SK-N-SH (cell line): ENCODE results near the gene MED15. TPM values are rescaled to one million over a fixed set of nuclear protein-coding genes. Genes with fewer than 3 reads are reported as not detected.

Source experiments
- CTCF ChIA-PET: fragments of 300-600, 350-600 bp; formaldehyde crosslinking; extraction: SDS; loops from one replicate; lab custom pipeline; 2021; lab: Yijun Ruan, JAX
- POLR2A ChIA-PET: fragments of 350-600 bp; sonication (Branson Sonifier 250); formaldehyde crosslinking; extraction: SDS; loops from one replicate; lab custom pipeline; 2020; ENCODE audit warnings: antibody characterized with exemption, inconsistent platforms; lab: Yijun Ruan, JAX
- DNase-seq: peaks from one replicate; pipeline ENCODE4 v3.0.0; 2012
- H2AFZ ChIP-seq: fragments of 200-600 bp; sonication (generic); 2 replicates; pipeline ENCODE4 v1.8.1; 2016; ENCODE audit warnings: antibody characterized with exemption, mild to moderate bottlenecking, low read depth
- H3F3A ChIP-seq: fragments of 200-600 bp; sonication (generic); replicated peaks from 2 replicates; pipeline ENCODE3; 2016; ENCODE audit warnings: antibody characterized with exemption, mild to moderate bottlenecking; ENCODE audit not compliant: insufficient read depth
- H3K27ac ChIP-seq, 2 experiments: fragments of 200-500 bp in 1 of 2; fragments of 200-600 bp in 1 of 2; sonication (Bioruptor generic) in 1 of 2; sonication (generic), shearing (Covaris generic) in 1 of 2; 2 replicates each; pipeline versions ENCODE4 v1.5.1 to v1.6.1; 2014 to 2016; ENCODE audit warnings: low read depth in 2 of 2, inconsistent platforms in 1 of 2, low read length in 1 of 2, mild to moderate bottlenecking in 1 of 2, mixed read lengths in 1 of 2
- H3K27me3 ChIP-seq: fragments of 200-600 bp; sonication (generic), shearing (Covaris generic); 2 replicates; pipeline ENCODE4 v1.6.1; 2016; ENCODE audit warnings: mixed run types; ENCODE audit not compliant: insufficient read depth
- H3K36me3 ChIP-seq, 2 experiments: fragments of 200-500 bp in 1 of 2; fragments of 200-600 bp in 1 of 2; sonication (Bioruptor generic) in 1 of 2; sonication (generic) in 1 of 2; replicated peaks in 1 of 2; 2 replicates each; pipeline versions ENCODE3 to v1.5.1; 2014 to 2016; ENCODE audit warnings: low read length in 1 of 2, mild to moderate bottlenecking in 1 of 2; ENCODE audit not compliant: insufficient read depth in 2 of 2, control insufficient read depth in 1 of 2
- H3K4me1 ChIP-seq, 2 experiments: fragments of 200-500 bp in 1 of 2; fragments of 200-600 bp in 1 of 2; sonication (Bioruptor generic) in 1 of 2; sonication (generic), shearing (Covaris generic) in 1 of 2; 2 replicates each; pipeline versions ENCODE4 v1.5.1 to v1.6.1; 2014 to 2016; ENCODE audit warnings: low read depth in 1 of 2, low read length in 1 of 2, mixed run types in 1 of 2; ENCODE audit not compliant: insufficient read depth in 2 of 2, control insufficient read depth in 1 of 2
- H3K4me2 ChIP-seq: fragments of 200-600 bp; sonication (generic), shearing (Covaris generic); 2 replicates; pipeline ENCODE4 v1.6.1; 2017; ENCODE audit warnings: mixed run types
- H3K4me3 ChIP-seq, 2 experiments: fragments of 200-500 bp in 1 of 2; fragments of 200-600 bp in 1 of 2; sonication (Bioruptor generic) in 1 of 2; sonication (generic), shearing (Covaris generic) in 1 of 2; 2 replicates each; pipeline versions ENCODE4 v1.5.1 to v1.8.1; 2014 to 2016; ENCODE audit warnings: low read depth in 2 of 2, inconsistent platforms in 1 of 2, low read length in 1 of 2, mild to moderate bottlenecking in 1 of 2, mixed read lengths in 1 of 2, moderate library complexity in 1 of 2
- H3K79me2 ChIP-seq: fragments of 200-600 bp; sonication (generic); 2 replicates; pipeline ENCODE4 v1.8.1; 2017; ENCODE audit warnings: mild to moderate bottlenecking; ENCODE audit not compliant: insufficient read depth
- H3K9ac ChIP-seq: fragments of 200-600 bp; sonication (generic); 2 replicates; pipeline ENCODE4 v1.6.1; 2017; ENCODE audit warnings: mixed run types
- H3K9me2 ChIP-seq: fragments of 200-600 bp; sonication (generic); 2 replicates; pipeline ENCODE4 v1.6.1; 2017; ENCODE audit warnings: mixed run types
- H3K9me3 ChIP-seq: fragments of 200-600 bp; sonication (generic); 2 replicates; pipeline ENCODE4 v1.6.1; 2017; ENCODE audit warnings: mixed run types, mild to moderate bottlenecking, moderate library complexity
- H4K20me1 ChIP-seq: fragments of 200-600 bp; sonication (generic); 2 replicates; pipeline ENCODE4 v1.6.1; 2017; ENCODE audit warnings: mild to moderate bottlenecking, mixed run types; ENCODE audit not compliant: insufficient read depth
- CHD2 ChIP-seq: fragments of 150-350 bp; IDR thresholded peaks from 2 replicates; pipeline ENCODE4 v1.6.1; 2018; ENCODE audit warnings: low read length; ENCODE audit not compliant: partially characterized antibody
- EP300 ChIP-seq, 2 experiments: IDR thresholded peaks; 2 replicates each; pipeline versions ENCODE4 v1.4.0 to v1.6.1; 2012; ENCODE audit warnings: borderline replicate concordance in 1 of 2, low read depth in 1 of 2, low read length in 1 of 2
- EZH2phosphoT487 ChIP-seq: fragments of 200-600 bp; sonication (generic); IDR thresholded peaks from 2 replicates; pipeline ENCODE4 v1.6.1; 2017; ENCODE audit warnings: low read depth, mixed run types, mild to moderate bottlenecking, antibody characterized with exemption, moderate library complexity, borderline replicate concordance
- FOSL2 ChIP-seq: IDR thresholded peaks from 2 replicates; pipeline ENCODE4 v1.4.0; 2012; ENCODE audit warnings: low read depth, mild to moderate bottlenecking, moderate library complexity, borderline replicate concordance
- GATA2 ChIP-seq: sonication (generic); formaldehyde crosslinking; IDR thresholded peaks from 2 replicates; pipeline ENCODE4 v1.5.0; 2020; ENCODE audit warnings: mild to moderate bottlenecking, missing genetic modification reagents
- JUND ChIP-seq: IDR thresholded peaks from 2 replicates; pipeline ENCODE4 v1.4.0; 2012
- MXI1 ChIP-seq: IDR thresholded peaks from 2 replicates; pipeline ENCODE4 v1.6.1; 2012; ENCODE audit warnings: mild to moderate bottlenecking, low read depth, low read length, improper control_type of control experiment
- POLR2AphosphoS5 ChIP-seq: IDR thresholded peaks from 2 replicates; pipeline ENCODE4 v1.6.1; 2012; ENCODE audit warnings: low read depth, low read length
- RAD21 ChIP-seq: IDR thresholded peaks from 2 replicates; pipeline ENCODE4 v1.6.1; 2012; ENCODE audit warnings: mild to moderate bottlenecking, low read length
- RCOR1 ChIP-seq: fragments of 150-350 bp; IDR thresholded peaks from 2 replicates; pipeline ENCODE4 v1.6.1; 2017; ENCODE audit warnings: antibody characterized with exemption, low read length
- RFX5 ChIP-seq: IDR thresholded peaks from 2 replicates; pipeline ENCODE4 v1.6.1; 2012; ENCODE audit warnings: mild to moderate bottlenecking, improper control_type of control experiment, low read length
- RXRA ChIP-seq: IDR thresholded peaks from 2 replicates; pipeline ENCODE4 v1.4.0; 2012; ENCODE audit warnings: low read depth, mild to moderate bottlenecking, borderline replicate concordance
- SIN3A ChIP-seq: IDR thresholded peaks from 2 replicates; pipeline ENCODE4 v1.6.1; 2012; ENCODE audit warnings: low read depth, mild to moderate bottlenecking, low read length, moderate library complexity, borderline replicate concordance
- SMC3 ChIP-seq: IDR thresholded peaks from 2 replicates; pipeline ENCODE4 v1.6.1; 2012; ENCODE audit warnings: low read depth, low read length, improper control_type of control experiment
- TAF1 ChIP-seq: IDR thresholded peaks from 2 replicates; pipeline ENCODE4 v1.6.1; 2012; ENCODE audit warnings: low read depth, mild to moderate bottlenecking, low read length, moderate library complexity, borderline replicate concordance
- TCF12 ChIP-seq: IDR thresholded peaks from 2 replicates; pipeline ENCODE4 v1.4.0; 2012
- TEAD4 ChIP-seq: IDR thresholded peaks from 2 replicates; pipeline ENCODE4 v1.4.0; 2012; ENCODE audit warnings: mild to moderate bottlenecking, borderline replicate concordance; ENCODE audit not compliant: insufficient read depth
- WGBS: methylation state at CpG from one replicate; pipeline ENCODE4 v1.1.6; 2017; ENCODE audit warnings: low lambda C conversion rate; 5-methylcytosine and 5-hydroxymethylcytosine counted together
- polyA plus RNA-seq, 3 experiments: library from polyadenylated mRNA; depleted of rRNA; stranded (reverse); fragments of >200 nt; gene quantifications; 2 replicates each; pipeline ENCODE4 v1.2.3, GENCODE V29; 2012
- TF ChIP-seq, protein P1 (sequence below): IDR thresholded peaks from 2 replicates; pipeline ENCODE4 v1.4.0; 2012; ENCODE audit warnings: low read depth, borderline replicate concordance
- TF ChIP-seq, protein P2 (sequence below): fragments of 200-600 bp; sonication (generic); IDR thresholded peaks from 2 replicates; pipeline ENCODE4 v1.6.1; 2017; ENCODE audit warnings: antibody characterized with exemption, mild to moderate bottlenecking, moderate library complexity
- TF ChIP-seq, protein P3 (sequence below): IDR thresholded peaks from 2 replicates; pipeline ENCODE4 v1.4.0; 2012; ENCODE audit warnings: low read depth

MED15 gene
- polyA plus RNA-seq, 1 of the 3 experiments (the other 2 are of a cell fraction): 45.1 TPM

DNA sequence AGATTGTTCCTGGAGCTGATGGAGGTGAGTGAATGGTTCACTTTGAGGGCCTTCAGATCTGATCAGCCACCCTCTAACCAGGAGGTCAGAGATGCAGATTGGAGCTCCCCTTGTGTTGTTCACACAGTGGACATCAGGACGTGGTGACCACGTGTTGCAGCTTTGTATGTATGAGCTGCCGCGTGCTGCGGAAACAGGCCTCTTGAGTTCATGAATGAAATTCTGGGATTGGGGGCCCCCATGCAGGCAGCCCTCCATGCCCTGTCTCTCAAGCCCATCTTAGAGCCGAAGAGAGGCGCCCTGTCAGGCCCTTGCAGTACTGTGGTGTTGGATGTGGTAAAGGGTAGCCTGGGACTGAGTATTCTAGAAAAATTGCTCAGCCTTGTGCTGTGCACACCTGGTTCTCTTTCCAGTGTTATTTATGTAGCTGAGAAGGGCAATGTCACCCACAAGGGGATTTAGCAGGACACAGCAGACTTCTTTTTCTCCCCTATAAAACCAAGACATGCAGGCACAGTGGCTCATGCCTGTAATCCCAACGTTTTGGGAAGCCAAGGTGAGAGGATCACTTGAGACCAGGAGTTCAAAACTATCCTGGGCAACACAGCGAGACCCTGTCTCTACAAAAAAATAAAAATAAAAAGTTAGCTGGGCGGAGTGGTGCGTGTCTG is 64.9 kb downstream of the MED15 start:
- Histone ChIP-seq H3K27ac (no peak overlapping the region), H3K9ac (no peak overlapping the region)

DNA sequence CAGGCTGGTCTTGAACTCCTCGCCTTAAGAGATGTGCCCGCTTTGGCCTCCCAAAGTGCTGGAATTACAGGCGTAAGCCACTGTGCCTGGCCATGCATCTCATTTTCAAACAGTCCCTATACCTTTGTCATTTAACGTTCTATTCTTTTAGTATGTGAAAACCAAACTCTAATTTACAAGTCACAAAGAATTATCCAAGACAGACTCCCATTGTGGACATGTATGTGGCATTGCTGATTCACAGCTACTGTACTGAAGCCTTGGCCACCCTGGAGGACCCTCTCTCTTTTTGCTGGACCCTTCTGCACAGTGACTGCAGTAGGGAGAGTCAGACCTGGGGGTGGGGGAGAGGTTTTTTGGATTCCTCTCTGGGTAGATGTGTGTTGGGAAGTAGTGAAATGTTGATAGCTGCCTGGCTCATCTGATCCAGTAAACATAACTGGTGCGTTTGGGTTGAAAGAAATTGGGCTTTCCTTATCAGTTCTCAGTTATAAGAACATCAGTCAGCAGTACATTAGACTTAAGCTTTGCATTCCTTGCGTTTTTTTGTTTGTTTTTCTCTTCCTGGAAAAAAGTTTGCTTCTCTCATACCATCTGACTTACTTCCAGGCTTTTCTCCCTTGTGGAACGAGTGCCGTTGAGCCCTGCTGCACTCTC is 65.9 kb downstream of the MED15 start:
- 97% methylated on average over 8 of the region's 8 CpGs for WGBS
- no peak for TF ChIP-seq JUND
- TF ChIP-seq SIN3A: no peak
- no peak for TF ChIP-seq RCOR1
- TF ChIP-seq MXI1: no peak
- no peak for TF ChIP-seq SMC3
- TF ChIP-seq TCF12: no peak
- TF ChIP-seq EP300 (IDR thresholded peaks at IDR 0.05; ENCODE audit: borderline replicate concordance in 1 of 2, low read depth in 1 of 2, low read length in 1 of 2): no peak
- TF ChIP-seq EZH2phosphoT487: no peak
- TF ChIP-seq GATA2 (CRISPR knock-in tag): no peak
- no peak for TF ChIP-seq POLR2AphosphoS5
- TF ChIP-seq, protein P1, sequence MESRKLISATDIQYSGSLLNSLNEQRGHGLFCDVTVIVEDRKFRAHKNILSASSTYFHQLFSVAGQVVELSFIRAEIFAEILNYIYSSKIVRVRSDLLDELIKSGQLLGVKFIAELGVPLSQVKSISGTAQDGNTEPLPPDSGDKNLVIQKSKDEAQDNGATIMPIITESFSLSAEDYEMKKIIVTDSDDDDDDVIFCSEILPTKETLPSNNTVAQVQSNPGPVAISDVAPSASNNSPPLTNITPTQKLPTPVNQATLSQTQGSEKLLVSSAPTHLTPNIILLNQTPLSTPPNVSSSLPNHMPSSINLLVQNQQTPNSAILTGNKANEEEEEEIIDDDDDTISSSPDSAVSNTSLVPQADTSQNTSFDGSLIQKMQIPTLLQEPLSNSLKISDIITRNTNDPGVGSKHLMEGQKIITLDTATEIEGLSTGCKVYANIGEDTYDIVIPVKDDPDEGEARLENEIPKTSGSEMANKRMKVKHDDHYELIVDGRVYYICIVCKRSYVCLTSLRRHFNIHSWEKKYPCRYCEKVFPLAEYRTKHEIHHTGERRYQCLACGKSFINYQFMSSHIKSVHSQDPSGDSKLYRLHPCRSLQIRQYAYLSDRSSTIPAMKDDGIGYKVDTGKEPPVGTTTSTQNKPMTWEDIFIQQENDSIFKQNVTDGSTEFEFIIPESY: no peak
- no peak for TF ChIP-seq TAF1
- no peak for TF ChIP-seq FOSL2
- TF ChIP-seq TEAD4: no peak
- TF ChIP-seq, protein P2, sequence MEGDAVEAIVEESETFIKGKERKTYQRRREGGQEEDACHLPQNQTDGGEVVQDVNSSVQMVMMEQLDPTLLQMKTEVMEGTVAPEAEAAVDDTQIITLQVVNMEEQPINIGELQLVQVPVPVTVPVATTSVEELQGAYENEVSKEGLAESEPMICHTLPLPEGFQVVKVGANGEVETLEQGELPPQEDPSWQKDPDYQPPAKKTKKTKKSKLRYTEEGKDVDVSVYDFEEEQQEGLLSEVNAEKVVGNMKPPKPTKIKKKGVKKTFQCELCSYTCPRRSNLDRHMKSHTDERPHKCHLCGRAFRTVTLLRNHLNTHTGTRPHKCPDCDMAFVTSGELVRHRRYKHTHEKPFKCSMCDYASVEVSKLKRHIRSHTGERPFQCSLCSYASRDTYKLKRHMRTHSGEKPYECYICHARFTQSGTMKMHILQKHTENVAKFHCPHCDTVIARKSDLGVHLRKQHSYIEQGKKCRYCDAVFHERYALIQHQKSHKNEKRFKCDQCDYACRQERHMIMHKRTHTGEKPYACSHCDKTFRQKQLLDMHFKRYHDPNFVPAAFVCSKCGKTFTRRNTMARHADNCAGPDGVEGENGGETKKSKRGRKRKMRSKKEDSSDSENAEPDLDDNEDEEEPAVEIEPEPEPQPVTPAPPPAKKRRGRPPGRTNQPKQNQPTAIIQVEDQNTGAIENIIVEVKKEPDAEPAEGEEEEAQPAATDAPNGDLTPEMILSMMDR: no peak
- TF ChIP-seq, protein P3, sequence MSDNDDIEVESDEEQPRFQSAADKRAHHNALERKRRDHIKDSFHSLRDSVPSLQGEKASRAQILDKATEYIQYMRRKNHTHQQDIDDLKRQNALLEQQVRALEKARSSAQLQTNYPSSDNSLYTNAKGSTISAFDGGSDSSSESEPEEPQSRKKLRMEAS: no peak
- no peak for TF ChIP-seq CHD2
- TF ChIP-seq RFX5: no peak
- TF ChIP-seq RXRA: no peak
- TF ChIP-seq, all 33 proteins: peak for 0
- CTCF ChIA-PET: interaction anchor here (0.9 to 16.6 kb wide), 3 partner anchors 7 to 20 kb away, joined by 3 to 180 read pairs (median 3); no protein-coding TSS in a partner anchor

More for the DNA sequence above, 64.9 kb downstream of the MED15 start:
- no peak for DNase-seq
- Histone ChIP-seq H4K20me1 (peaks cover 56% of the 10 kb centered on the region), H3K4me1 (peaks cover 9 to 20% of the 10 kb centered on the region in 2 experiments; a peak in 3 of 4 replicates), H3K9me2 (no peaks in the 10 kb centered on the region), H3K27me3 (no peaks in the 10 kb centered on the region), H3F3A (peaks cover 24% of the 10 kb centered on the region), H3K4me2 (no peak overlapping the region), H3K9me3 (no peaks in the 10 kb centered on the region), H3K4me3 (no peak overlapping the region), H2AFZ (no peak overlapping the region), H3K36me3 (peaks cover 63 to 71% of the 10 kb centered on the region in 2 experiments), H3K79me2 (peaks cover 92% of the 10 kb centered on the region)
- WGBS: 85% methylated on average over 11 of the region's 11 CpGs
- TF ChIP-seq RAD21: no peak
- no peak for TF ChIP-seq FOSL2
- CTCF ChIA-PET: interaction anchor here (0.7 to 16.6 kb wide), 8 partner anchors 6 to 100 kb away, joined by 3 to 180 read pairs (median 4); no protein-coding TSS in a partner anchor
- POLR2A ChIA-PET: no interaction called here

More for the DNA sequence above, 65.9 kb downstream of the MED15 start:
- H3K9ac ChIP-seq: no peak overlapping the region
- H3K9me2 ChIP-seq: no peaks in the 10 kb centered on the region
- H3K36me3 ChIP-seq: peaks cover 58 to 71% of the 10 kb centered on the region in 2 experiments
- H3F3A ChIP-seq: peaks cover 16% of the 10 kb centered on the region
- peaks cover 11 to 12% of the 10 kb centered on the region in 2 experiments; a peak in 3 of 4 replicates for H3K4me1 ChIP-seq
- peaks cover 49% of the 10 kb centered on the region for H4K20me1 ChIP-seq
- DNase-seq: no peak
- no peaks in the 10 kb centered on the region for H3K27me3 ChIP-seq
- no peak overlapping the region for H3K4me3 ChIP-seq
- H2AFZ ChIP-seq: no peak overlapping the region
- peaks cover 83% of the 10 kb centered on the region for H3K79me2 ChIP-seq
- no peak overlapping the region for H3K27ac ChIP-seq
- H3K9me3 ChIP-seq: no peaks in the 10 kb centered on the region
- POLR2A ChIA-PET: no interaction called here
- H3K4me2 ChIP-seq: no peak overlapping the region
